Right lobe of liver (tissue), 4 donors: ENCODE measurements around the gene KLF13.

Source experiments
- POLR2A ChIP-seq: fragments of 450-650 bp; IDR thresholded peaks from one replicate; pipeline ENCODE4 v1.6.1; 2017; ENCODE audit warnings: antibody characterized with exemption, mild to moderate bottlenecking
- TF ChIP-seq, protein P1 (sequence below), 4 donors: fragments of 200-600 bp in 3 of 4; fragments of 450-650 bp in 1 of 4; IDR thresholded peaks; one replicate each; pipeline versions ENCODE4 v1.5.1 to v1.8.0; 2016 to 2022; ENCODE audit warnings: antibody characterized with exemption in 4 of 4, mild to moderate bottlenecking in 2 of 4
- donor health status: DM: no; HTN: no; CAD: no.
- donor health status: DM: no; HTN: no; CAD: no.
- donor health status: DM: no; HTN: yes; CAD: no.

DNA sequence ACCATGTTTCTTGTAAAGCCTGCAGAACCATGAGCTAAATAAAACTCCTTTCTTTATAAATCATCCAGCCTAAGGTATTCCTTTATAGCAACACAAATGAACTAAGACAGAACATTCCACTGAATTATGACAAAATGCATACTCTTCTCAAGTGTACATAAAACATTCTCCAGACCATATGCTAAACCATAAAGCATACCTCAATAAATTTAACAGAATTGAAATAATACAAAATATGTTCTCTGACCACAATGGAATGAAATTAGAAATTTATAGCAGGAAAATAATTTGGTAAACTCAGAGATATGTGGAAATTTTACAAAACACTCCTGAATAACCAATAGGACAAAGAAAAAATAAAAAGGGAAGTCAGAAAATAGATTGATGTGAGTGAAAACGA, 88.6 kb downstream of the KLF13 start:
- TF ChIP-seq, protein P1, sequence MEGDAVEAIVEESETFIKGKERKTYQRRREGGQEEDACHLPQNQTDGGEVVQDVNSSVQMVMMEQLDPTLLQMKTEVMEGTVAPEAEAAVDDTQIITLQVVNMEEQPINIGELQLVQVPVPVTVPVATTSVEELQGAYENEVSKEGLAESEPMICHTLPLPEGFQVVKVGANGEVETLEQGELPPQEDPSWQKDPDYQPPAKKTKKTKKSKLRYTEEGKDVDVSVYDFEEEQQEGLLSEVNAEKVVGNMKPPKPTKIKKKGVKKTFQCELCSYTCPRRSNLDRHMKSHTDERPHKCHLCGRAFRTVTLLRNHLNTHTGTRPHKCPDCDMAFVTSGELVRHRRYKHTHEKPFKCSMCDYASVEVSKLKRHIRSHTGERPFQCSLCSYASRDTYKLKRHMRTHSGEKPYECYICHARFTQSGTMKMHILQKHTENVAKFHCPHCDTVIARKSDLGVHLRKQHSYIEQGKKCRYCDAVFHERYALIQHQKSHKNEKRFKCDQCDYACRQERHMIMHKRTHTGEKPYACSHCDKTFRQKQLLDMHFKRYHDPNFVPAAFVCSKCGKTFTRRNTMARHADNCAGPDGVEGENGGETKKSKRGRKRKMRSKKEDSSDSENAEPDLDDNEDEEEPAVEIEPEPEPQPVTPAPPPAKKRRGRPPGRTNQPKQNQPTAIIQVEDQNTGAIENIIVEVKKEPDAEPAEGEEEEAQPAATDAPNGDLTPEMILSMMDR (IDR thresholded peaks at IDR 0.05), result no peak
- no peak for TF ChIP-seq POLR2A
